Stomach (tissue), 4 donors: Measurements from ENCODE around the gene CHPF2.

ENCODE experiments used
- CTCF ChIP-seq, 7 experiments: fragments of 450-650 bp in 4 of 7; fragments of 200-600 bp in 3 of 7; sonication (generic) in 3 of 7; IDR thresholded peaks; one replicate each; pipeline ENCODE4 v1.5.1; 2016 to 2019; ENCODE audit warnings: antibody characterized with exemption in 7 of 7, control low read depth in 2 of 7, mild to moderate bottlenecking in 1 of 7
- EP300 ChIP-seq: sonication (generic); formaldehyde crosslinking; IDR thresholded peaks from one replicate; pipeline ENCODE4 v1.6.1; 2017; ENCODE audit warnings: antibody characterized with exemption
- POLR2A ChIP-seq, 4 donors: fragments of 450-650 bp; IDR thresholded peaks; one replicate each; pipeline ENCODE4 v1.6.1; 2016; ENCODE audit warnings: antibody characterized with exemption in 4 of 4, control low read depth in 2 of 4, mild to moderate bottlenecking in 1 of 4, moderate library complexity in 1 of 4
- POLR2AphosphoS5 ChIP-seq, 3 donors: sonication (generic); formaldehyde crosslinking; IDR thresholded peaks; one replicate each; pipeline ENCODE4 v1.6.1; 2016; ENCODE audit warnings: antibody characterized with exemption in 3 of 3

DNA sequence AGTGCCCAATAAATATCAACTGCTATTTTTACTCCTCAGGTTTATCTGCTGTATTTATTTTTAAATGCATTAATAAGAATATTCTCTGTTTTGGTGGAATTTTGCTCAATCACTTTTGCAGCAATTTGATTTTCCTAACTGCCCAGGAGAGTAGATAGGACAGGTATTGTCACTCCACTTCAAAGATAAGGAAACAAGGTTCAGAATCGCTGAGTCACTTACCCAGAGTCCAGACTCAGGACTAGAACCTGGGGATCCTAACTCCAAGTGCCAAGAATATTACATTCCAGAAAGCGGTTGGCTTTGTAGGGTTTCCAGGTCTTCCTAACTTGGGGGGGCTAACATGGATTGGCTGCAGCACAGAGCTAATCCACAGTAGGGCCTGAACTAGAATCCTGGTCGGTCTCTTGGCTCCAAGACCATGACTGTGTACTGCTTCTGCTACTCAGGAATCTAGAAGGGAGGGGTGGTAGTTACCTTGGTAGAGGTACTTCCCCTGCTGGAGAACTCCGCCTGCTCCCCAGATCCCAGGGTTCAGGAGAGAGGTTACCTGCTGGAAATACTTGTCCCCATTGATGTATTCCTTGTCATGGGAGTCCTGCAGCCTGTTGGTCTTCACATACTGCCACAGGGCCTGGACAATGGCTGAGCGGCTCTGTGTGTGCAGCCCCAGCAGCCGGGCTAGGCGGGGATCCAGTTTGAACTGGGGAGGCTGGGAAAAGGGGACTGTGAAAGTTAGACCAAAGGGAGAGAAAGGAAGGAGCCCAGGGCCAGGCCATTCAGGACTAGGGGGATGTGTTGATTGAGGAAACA lies 8.9 kb downstream of the CHPF2 start:
- TF ChIP-seq POLR2AphosphoS5 (IDR thresholded peaks at IDR 0.05) (no peak), CTCF (IDR thresholded peaks at IDR 0.05) (no peak), EP300 (no peak), POLR2A (IDR thresholded peaks at IDR 0.05) (no peak)
